Epithelial cell of proximal tubule (primary cell): ENCODE data around the gene SLC35D3. TPM values are rescaled to one million over a fixed set of nuclear protein-coding genes. Genes with fewer than 3 reads are reported as not detected.
"Not testable (repeated sequence)": the region's sequence is repeated elsewhere in the genome, so short reads cannot be mapped to it uniquely, and the experiment has no call there.

Source experiments
- DNase-seq: peaks from one replicate; pipeline ENCODE4 v3.0.0-alpha.2; 2011; ENCODE audit warnings: low read depth
- H3K4me3 ChIP-seq: 2 replicates; pipeline ENCODE4 v1.5.1; 2011; ENCODE audit warnings: low read depth, mild to moderate bottlenecking, low read length
- total RNA-seq: library from RNA; depleted of rRNA; stranded (reverse); fragments of >200 nt; gene quantifications from 2 replicates; pipeline ENCODE4 v1.2.3, GENCODE V29; 2015
- TF ChIP-seq, protein P1 (sequence below): conservative IDR thresholded peaks from 2 replicates; pipeline ENCODE4 v1.5.1; 2012; ENCODE audit warnings: low read depth, mild to moderate bottlenecking, low read length

The SLC35D3 gene
- total RNA-seq, 1 donor from 2014 or later, result not detected

DNA sequence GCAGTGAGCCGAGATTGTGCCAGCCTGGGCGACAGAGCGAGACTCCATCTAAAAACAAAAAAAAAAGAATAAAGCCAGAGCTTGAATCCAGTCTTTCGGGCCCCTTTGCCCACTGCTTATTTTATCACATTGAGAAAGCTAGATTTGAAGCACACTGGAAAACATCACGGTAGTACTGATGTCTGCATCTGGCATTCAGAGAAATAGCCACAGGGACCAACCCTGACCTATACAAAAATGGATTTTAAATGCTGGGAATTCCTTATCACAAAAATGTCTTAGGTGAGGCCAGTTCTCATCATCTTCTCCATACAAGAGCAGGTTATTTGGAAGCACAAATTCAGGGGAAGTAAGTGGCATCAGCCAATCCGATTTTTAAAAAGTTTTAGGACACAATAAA lies 49.5 kb downstream of the SLC35D3 start:
- DNase-seq, result no peak
- TF ChIP-seq, protein P1, sequence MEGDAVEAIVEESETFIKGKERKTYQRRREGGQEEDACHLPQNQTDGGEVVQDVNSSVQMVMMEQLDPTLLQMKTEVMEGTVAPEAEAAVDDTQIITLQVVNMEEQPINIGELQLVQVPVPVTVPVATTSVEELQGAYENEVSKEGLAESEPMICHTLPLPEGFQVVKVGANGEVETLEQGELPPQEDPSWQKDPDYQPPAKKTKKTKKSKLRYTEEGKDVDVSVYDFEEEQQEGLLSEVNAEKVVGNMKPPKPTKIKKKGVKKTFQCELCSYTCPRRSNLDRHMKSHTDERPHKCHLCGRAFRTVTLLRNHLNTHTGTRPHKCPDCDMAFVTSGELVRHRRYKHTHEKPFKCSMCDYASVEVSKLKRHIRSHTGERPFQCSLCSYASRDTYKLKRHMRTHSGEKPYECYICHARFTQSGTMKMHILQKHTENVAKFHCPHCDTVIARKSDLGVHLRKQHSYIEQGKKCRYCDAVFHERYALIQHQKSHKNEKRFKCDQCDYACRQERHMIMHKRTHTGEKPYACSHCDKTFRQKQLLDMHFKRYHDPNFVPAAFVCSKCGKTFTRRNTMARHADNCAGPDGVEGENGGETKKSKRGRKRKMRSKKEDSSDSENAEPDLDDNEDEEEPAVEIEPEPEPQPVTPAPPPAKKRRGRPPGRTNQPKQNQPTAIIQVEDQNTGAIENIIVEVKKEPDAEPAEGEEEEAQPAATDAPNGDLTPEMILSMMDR, result no peak

GRCh38 chr6:136973781-136974180 lies 51.7 kb downstream of the SLC35D3 start:
- DNase-seq, result not testable (repeated sequence)

More for the DNA sequence above, 49.5 kb downstream of the SLC35D3 start:
- no peak overlapping the region for H3K4me3 ChIP-seq

More at GRCh38 chr6:136973781-136974180, 51.7 kb downstream of the SLC35D3 start:
- H3K4me3 ChIP-seq, result not testable (repeated sequence)

Other genes starting within 250 kb of the SLC35D3 start
- 7.8 and 12.2 TPM in 2 replicates for gene MAP3K5, start 129.8 kb upstream of the SLC35D3 start, total RNA-seq
- gene PEX7, start 99.7 kb upstream of the SLC35D3 start, total RNA-seq, result 9.1 and 12.5 TPM in 2 replicates
- gene IL20RA, start 122.7 kb downstream of the SLC35D3 start, total RNA-seq, result 0.22 TPM in 1 of 2 replicates, not detected in the other